ENCODE measurements around the gene SLC9A9. TPM values are rescaled to one million over a fixed set of nuclear protein-coding genes. Genes with fewer than 3 reads are reported as not detected.

SLC9A9 gene
- total and polyA plus RNA-seq, 7 donors = 1.3 to 5.4 (median 2.9) TPM

GRCh38 chr3:143326983-143327778, 521.1 kb downstream of the SLC9A9 start:
- Histone ChIP-seq H3K4me1 (no peaks in the 10 kb centered on the region), H3K9me3 (no peaks in the 10 kb centered on the region), H3K27ac (no peak overlapping the region), H3K4me3 (no peak overlapping the region), H3K36me3 (ENCODE audit: insufficient read depth in 1 of 2, low read depth in 1 of 2) (no peaks in the 10 kb centered on the region), H3K27me3 (ENCODE audit: insufficient read depth in 3 of 3, low read length in 2 of 3) (no peaks in the 10 kb centered on the region)
- 70 to 84% (median 73%) methylated on average over 1 of the region's 1 CpG for WGBS, 3 donors
- intact Hi-C loops (cut with DNase I) = no loop called here
- TF ChIP-seq, protein P1, sequence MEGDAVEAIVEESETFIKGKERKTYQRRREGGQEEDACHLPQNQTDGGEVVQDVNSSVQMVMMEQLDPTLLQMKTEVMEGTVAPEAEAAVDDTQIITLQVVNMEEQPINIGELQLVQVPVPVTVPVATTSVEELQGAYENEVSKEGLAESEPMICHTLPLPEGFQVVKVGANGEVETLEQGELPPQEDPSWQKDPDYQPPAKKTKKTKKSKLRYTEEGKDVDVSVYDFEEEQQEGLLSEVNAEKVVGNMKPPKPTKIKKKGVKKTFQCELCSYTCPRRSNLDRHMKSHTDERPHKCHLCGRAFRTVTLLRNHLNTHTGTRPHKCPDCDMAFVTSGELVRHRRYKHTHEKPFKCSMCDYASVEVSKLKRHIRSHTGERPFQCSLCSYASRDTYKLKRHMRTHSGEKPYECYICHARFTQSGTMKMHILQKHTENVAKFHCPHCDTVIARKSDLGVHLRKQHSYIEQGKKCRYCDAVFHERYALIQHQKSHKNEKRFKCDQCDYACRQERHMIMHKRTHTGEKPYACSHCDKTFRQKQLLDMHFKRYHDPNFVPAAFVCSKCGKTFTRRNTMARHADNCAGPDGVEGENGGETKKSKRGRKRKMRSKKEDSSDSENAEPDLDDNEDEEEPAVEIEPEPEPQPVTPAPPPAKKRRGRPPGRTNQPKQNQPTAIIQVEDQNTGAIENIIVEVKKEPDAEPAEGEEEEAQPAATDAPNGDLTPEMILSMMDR (IDR thresholded peaks at IDR 0.05) = no peak
- no peak for DNase-seq
- ATAC-seq = no peak

- no peak for ATAC-seq
- H3K4me3 ChIP-seq = no peak overlapping the region
- TF ChIP-seq, protein P1 (IDR thresholded peaks at IDR 0.05) = no peak
- H3K27me3 ChIP-seq (ENCODE audit: insufficient read depth in 3 of 3, low read length in 2 of 3) = no peaks in the 10 kb centered on the region
- WGBS, 3 donors = 76 to 83% (median 80%) methylated on average over 5 of the region's 5 CpGs
- no peak for DNase-seq
- H3K4me1 ChIP-seq = no peaks in the 10 kb centered on the region
- intact Hi-C loops (cut with DNase I) = no loop called here
- H3K36me3 ChIP-seq (ENCODE audit: insufficient read depth in 1 of 2, low read depth in 1 of 2) = no peaks in the 10 kb centered on the region
- no peaks in the 10 kb centered on the region for H3K9me3 ChIP-seq
- H3K27ac ChIP-seq = no peak overlapping the region
Measured at GRCh38 chr3:143321058-143321769, 527.1 kb downstream of the SLC9A9 start.

- DNase-seq = no peak
- ATAC-seq = no peak
- no peaks in the 10 kb centered on the region for H3K4me1 ChIP-seq
- 77 to 84% (median 80%) methylated on average over 5 of the region's 5 CpGs for WGBS, 3 donors
- TF ChIP-seq, protein P1 (IDR thresholded peaks at IDR 0.05) = no peak
- H3K4me3 ChIP-seq = no peak overlapping the region
- H3K36me3 ChIP-seq (ENCODE audit: insufficient read depth in 1 of 2, low read depth in 1 of 2) = no peaks in the 10 kb centered on the region
- no peaks in the 10 kb centered on the region for H3K9me3 ChIP-seq
- H3K27ac ChIP-seq = no peak overlapping the region
- intact Hi-C loops (cut with DNase I) = no loop called here
- no peaks in the 10 kb centered on the region for H3K27me3 ChIP-seq (ENCODE audit: insufficient read depth in 3 of 3, low read length in 2 of 3)
Measured at GRCh38 chr3:143315766-143316165, 532.5 kb downstream of the SLC9A9 start.

- H3K9me3 ChIP-seq = no peaks in the 10 kb centered on the region
- intact Hi-C loops (cut with DNase I) = no loop called here
- H3K27me3 ChIP-seq (ENCODE audit: insufficient read depth in 3 of 3, low read length in 2 of 3) = no peaks in the 10 kb centered on the region
- H3K4me3 ChIP-seq = no peak overlapping the region
- H3K4me1 ChIP-seq = no peaks in the 10 kb centered on the region
- TF ChIP-seq, protein P1 (IDR thresholded peaks at IDR 0.05) = no peak
- DNase-seq (no peak), ATAC-seq (no peak)
- no peaks in the 10 kb centered on the region for H3K36me3 ChIP-seq (ENCODE audit: insufficient read depth in 1 of 2, low read depth in 1 of 2)
- H3K27ac ChIP-seq = no peak overlapping the region
- WGBS, 3 donors = 24 to 36% (median 32%) methylated on average over 9 of the region's 9 CpGs
Measured at GRCh38 chr3:143314251-143315093, 533.8 kb downstream of the SLC9A9 start.

Measured in psoas muscle (tissue), 8 donors.